GM23338 (cell line): ENCODE data around the gene NUP107. TPM values are rescaled to one million over a fixed set of nuclear protein-coding genes. Genes with fewer than 3 reads are reported as not detected.

Source experiments
- ATAC-seq: fragments of 200-7000 bp; cut with Tn5 transposase; 3 replicates; pipeline ENCODE4 v1.9.1; 2020
- DNase-seq: peaks from one replicate; pipeline ENCODE4 v3.0.0-alpha.2; 2015; ENCODE audit warnings: low spot score
- H2AFZ ChIP-seq: fragments of 200-600 bp; sonication (generic); 2 replicates; pipeline ENCODE4 v1.8.0; 2016; ENCODE audit warnings: antibody characterized with exemption, mild to moderate bottlenecking, moderate library complexity
- H3F3A ChIP-seq: fragments of 200-600 bp; sonication (generic); replicated peaks from 2 replicates; pipeline ENCODE4 v1.8.0; 2017; ENCODE audit warnings: antibody characterized with exemption, mixed run types, low read depth
- H3K27ac ChIP-seq: fragments of 200-600 bp; sonication (generic); 2 replicates; pipeline ENCODE4 v1.6.1; 2016; ENCODE audit warnings: low read depth
- H3K27me3 ChIP-seq: fragments of 200-600 bp; sonication (generic); 2 replicates; pipeline ENCODE4 v1.8.0; 2016; ENCODE audit warnings: mild to moderate bottlenecking, mixed run types, moderate library complexity; ENCODE audit not compliant: insufficient read depth
- H3K36me3 ChIP-seq: fragments of 200-600 bp; sonication (generic); 2 replicates; pipeline ENCODE4 v1.8.0; 2016; ENCODE audit warnings: mild to moderate bottlenecking; ENCODE audit not compliant: insufficient read depth
- H3K4me1 ChIP-seq: fragments of 200-600 bp; sonication (generic); 2 replicates; pipeline ENCODE4 v1.8.0; 2016; ENCODE audit warnings: mild to moderate bottlenecking, moderate library complexity; ENCODE audit not compliant: insufficient read depth
- H3K4me2 ChIP-seq: fragments of 200-600 bp; sonication (generic); 2 replicates; pipeline ENCODE4 v1.7.1; 2017; ENCODE audit warnings: mixed run types
- H3K4me3 ChIP-seq: fragments of 200-600 bp; sonication (generic); 2 replicates; pipeline ENCODE4 v1.6.1; 2016; ENCODE audit warnings: mixed run types
- H3K79me2 ChIP-seq: fragments of 200-600 bp; sonication (generic); replicated peaks from 2 replicates; pipeline ENCODE4 v1.8.0; 2017; ENCODE audit warnings: mild to moderate bottlenecking; ENCODE audit not compliant: insufficient read depth
- H3K9me2 ChIP-seq: fragments of 200-600 bp; sonication (generic); 2 replicates; pipeline ENCODE4 v1.8.0; 2017; ENCODE audit not compliant: insufficient read depth
- H4K20me1 ChIP-seq: fragments of 200-600 bp; sonication (generic); replicated peaks from 2 replicates; pipeline ENCODE4 v1.8.0; 2017; ENCODE audit warnings: mild to moderate bottlenecking; ENCODE audit not compliant: insufficient read depth
- H3K27ac Mint-ChIP-seq: 2 replicates; pipeline ENCODE4 v1.8.0; 2020; ENCODE audit warnings: inconsistent platforms, mild to moderate bottlenecking, moderate library complexity, mixed read lengths
- H3K27me3 Mint-ChIP-seq: 3 replicates; pipeline ENCODE4 v1.8.0; 2022; ENCODE audit warnings: low read depth, mild to moderate bottlenecking, moderate library complexity, mixed read lengths, inconsistent platforms; ENCODE audit not compliant: insufficient read depth, poor library complexity
- H3K36me3 Mint-ChIP-seq: 3 replicates; pipeline ENCODE4 v1.8.0; 2021; ENCODE audit warnings: low read depth, mild to moderate bottlenecking, inconsistent platforms, moderate library complexity, mixed read lengths
- H3K4me1 Mint-ChIP-seq: 3 replicates; pipeline ENCODE4 v1.8.0; 2020; ENCODE audit warnings: mild to moderate bottlenecking, inconsistent platforms, mixed read lengths
- H3K4me3 Mint-ChIP-seq: 3 replicates; pipeline ENCODE4 v1.8.0; 2021; ENCODE audit warnings: moderate library complexity, mild to moderate bottlenecking, inconsistent platforms, mixed read lengths
- H3K9me3 Mint-ChIP-seq: 3 replicates; pipeline ENCODE4 v1.8.0; 2020; ENCODE audit warnings: moderate library complexity, mild to moderate bottlenecking, inconsistent platforms, mixed read lengths
- CTCF ChIP-seq, 2 experiments: fragments of 200-600 bp in 1 of 2; sonication (generic) in 1 of 2; conservative IDR thresholded peaks; 2 replicates each; pipeline versions ENCODE4 v1.5.1 to v1.6.1; 2016 to 2017; ENCODE audit warnings: antibody characterized with exemption in 2 of 2, low read depth in 2 of 2, mild to moderate bottlenecking in 2 of 2, moderate library complexity in 1 of 2
- EZH2phosphoT487 ChIP-seq: fragments of 200-600 bp; sonication (generic); IDR thresholded peaks from one replicate; pipeline ENCODE4 v1.8.1; 2018; ENCODE audit warnings: antibody characterized with exemption; ENCODE audit not compliant: unreplicated experiment
- POLR2AphosphoS5 ChIP-seq: IDR thresholded peaks from 2 replicates; pipeline ENCODE4 v1.6.1; 2016; ENCODE audit warnings: antibody characterized with exemption, low read depth
- REST ChIP-seq: IDR thresholded peaks from one replicate; pipeline ENCODE4 v1.6.1; 2018; ENCODE audit warnings: antibody characterized with exemption; ENCODE audit not compliant: unreplicated experiment
- ZNF462 ChIP-seq: fragments of 250-450 bp; sonication (Bioruptor Pico); IDR thresholded peaks from 2 replicates; pipeline ENCODE4 v1.5.0; 2020; ENCODE audit warnings: mild to moderate bottlenecking, moderate library complexity
- polyA plus RNA-seq: library from polyadenylated mRNA; unstranded; fragments of >200 nt; fragmentation: Nextera tagmentation; extraction: Ambion mirVana; gene quantifications from 2 replicates; pipeline ENCODE4 v1.2.1, GENCODE V29; 2016
- total RNA-seq: library from RNA; depleted of rRNA; stranded (reverse); fragments of >200 nt; shearing (Covaris generic); gene quantifications from 2 replicates; pipeline ENCODE4 v1.2.3, GENCODE V29; 2014

The NUP107 gene
- total and polyA plus RNA-seq, 2 experiments from 2014 or later, result 123 to 152 TPM

- TF ChIP-seq REST, result no peak
Measured at GRCh38 chr12:68785823-68786222, 99.0 kb downstream of the NUP107 start (continued).

- H3K4me2 ChIP-seq, result no peak overlapping the region
- no peaks in the 10 kb centered on the region for H3K4me1 ChIP-seq
- ATAC-seq, result peak; percentile 39; the same call in 2 of the 3 replicates
- H3K4me1 Mint-ChIP-seq, result peaks cover 6% of the 10 kb centered on the region
- no peaks in the 10 kb centered on the region for H3F3A ChIP-seq
- no peaks in the 10 kb centered on the region for H4K20me1 ChIP-seq
- no peaks in the 10 kb centered on the region for H3K36me3 Mint-ChIP-seq
- peaks cover 6% of the 10 kb centered on the region for H3K27me3 Mint-ChIP-seq
- H3K9me2 ChIP-seq, result no peaks in the 10 kb centered on the region
- no peak overlapping the region for H2AFZ ChIP-seq
- H3K4me3 Mint-ChIP-seq, result no peak overlapping the region
- H3K9me3 Mint-ChIP-seq, result no peaks in the 10 kb centered on the region
- H3K36me3 ChIP-seq, result no peaks in the 10 kb centered on the region
- H3K4me3 ChIP-seq, result no peak overlapping the region
- peak; percentile 26 for DNase-seq
- no peaks in the 10 kb centered on the region for H3K27me3 ChIP-seq
- no peaks in the 10 kb centered on the region for H3K79me2 ChIP-seq
- peak overlapping the region; percentile 26 for H3K27ac ChIP-seq
- no peak overlapping the region; the same call in 1 of the 2 replicates for H3K27ac Mint-ChIP-seq
- TF ChIP-seq EZH2phosphoT487, result no peak
- TF ChIP-seq POLR2AphosphoS5, result no peak
- TF ChIP-seq REST, result no peak
- peak; percentile 48 to 53 for TF ChIP-seq CTCF (conservative IDR thresholded peaks at IDR 0.05; ENCODE audit: low read depth in 2 of 2)
- no peak for TF ChIP-seq ZNF462
Measured at GRCh38 chr12:68786929-68787328, 100.2 kb downstream of the NUP107 start.
